HG02588 (cell line): ENCODE results near the gene BTG3.

Experiments
- ATAC-seq: cut with Tn5 transposase; IDR thresholded peaks from one replicate; pipeline ENCODE4 v1.9.1; 2021; ENCODE audit warnings: mild to moderate bottlenecking, moderate library complexity; ENCODE audit not compliant: unreplicated experiment

The BTG3 gene

DNA sequence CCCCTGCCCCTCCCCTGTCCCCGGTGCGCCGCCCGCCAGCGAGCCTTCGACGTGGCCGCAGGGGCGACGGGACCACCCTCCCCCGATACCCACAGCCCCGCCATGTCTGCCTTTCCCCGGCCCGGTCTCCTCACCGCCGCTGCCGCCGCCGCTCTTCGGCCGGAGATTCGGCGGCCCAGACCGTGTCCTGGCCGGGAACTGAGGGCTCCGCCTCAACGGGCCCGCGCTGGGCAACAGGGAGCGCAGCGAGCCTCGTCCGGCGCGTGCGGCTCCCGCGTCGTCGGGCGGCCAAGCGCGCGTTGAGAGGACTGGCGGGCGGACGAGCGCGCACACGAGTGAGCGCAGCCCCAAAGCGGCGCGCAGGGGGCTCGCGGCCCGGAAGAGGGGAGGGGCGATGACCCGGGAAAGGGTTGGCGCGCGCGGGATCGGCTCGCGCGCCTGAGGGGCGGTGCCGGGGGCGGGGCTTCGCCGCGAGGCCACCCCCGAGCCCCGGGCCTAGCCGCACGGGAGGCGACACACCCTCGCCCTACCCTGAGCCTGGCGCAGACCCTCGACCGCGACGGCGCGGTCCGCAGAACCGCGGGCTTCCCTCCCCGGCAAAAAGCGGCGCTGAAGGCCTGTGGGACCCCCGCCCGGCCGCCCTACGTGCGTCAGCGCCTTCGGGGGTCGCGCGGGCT is at the start of gene BTG3:
BTG3 (minus strand) TSS at position 337 of the 677 bp plus-strand sequence. CDS start 3,757 bp downstream, outside the sequence.
- ATAC-seq, result peak; percentile 79

DNA sequence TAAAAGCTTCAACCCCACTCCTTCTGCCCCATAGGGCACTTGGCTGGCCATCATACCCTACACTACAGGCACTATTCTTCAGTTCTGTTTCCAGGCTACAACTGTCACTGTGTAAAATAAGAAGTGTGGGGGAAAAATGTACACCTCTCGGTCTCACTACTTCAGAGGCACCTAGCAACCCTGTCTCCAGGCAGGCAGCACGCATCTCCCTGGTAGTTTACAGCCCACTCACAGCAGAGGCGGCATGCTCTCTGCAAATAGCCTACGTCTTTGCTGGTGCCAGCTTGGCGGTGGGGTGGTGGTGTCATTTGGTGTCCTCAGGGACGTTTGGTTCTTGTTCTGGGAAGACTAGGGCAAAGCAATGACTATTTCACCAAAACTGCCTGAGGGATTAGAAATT is 48.2 kb upstream of the BTG3 start:
- ATAC-seq, result no peak

- ATAC-seq, result no peak
Measured at GRCh38 chr21:17660452-17660851, 47.8 kb upstream of the BTG3 start.

- ATAC-seq, result no peak
Measured at GRCh38 chr21:17658931-17659330, 46.2 kb upstream of the BTG3 start.

GRCh38 chr21:17651526-17651925 is 38.8 kb upstream of the BTG3 start:
- no peak for ATAC-seq

- no peak for ATAC-seq
Measured at GRCh38 chr21:17650292-17650691, 37.6 kb upstream of the BTG3 start.

- no peak for ATAC-seq
Measured at GRCh38 chr21:17646790-17647189, 34.1 kb upstream of the BTG3 start.

- ATAC-seq, result no peak
Measured at GRCh38 chr21:17644186-17644585, 31.5 kb upstream of the BTG3 start.

GRCh38 chr21:17640821-17641220 is 28.1 kb upstream of the BTG3 start:
- no peak for ATAC-seq

DNA sequence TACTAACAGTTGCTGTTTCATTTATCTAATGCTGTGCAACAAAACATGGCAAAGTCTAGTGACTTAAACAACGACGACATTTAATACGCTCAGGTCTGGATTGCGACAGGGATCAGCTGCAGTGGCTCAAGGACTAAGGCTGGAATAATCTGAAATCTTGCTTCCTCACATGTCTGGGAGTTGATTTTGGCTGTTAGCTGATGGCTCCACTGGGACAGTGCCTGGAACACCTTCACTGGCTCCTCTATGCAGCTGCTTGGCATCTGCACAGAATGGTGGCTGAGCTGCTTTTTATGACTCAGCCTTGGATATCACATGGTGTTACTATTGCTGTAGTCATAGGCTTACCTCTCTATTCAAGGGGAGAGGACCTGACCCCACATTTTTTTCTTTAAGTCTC is 24.0 kb upstream of the BTG3 start:
- ATAC-seq, result no peak

DNA sequence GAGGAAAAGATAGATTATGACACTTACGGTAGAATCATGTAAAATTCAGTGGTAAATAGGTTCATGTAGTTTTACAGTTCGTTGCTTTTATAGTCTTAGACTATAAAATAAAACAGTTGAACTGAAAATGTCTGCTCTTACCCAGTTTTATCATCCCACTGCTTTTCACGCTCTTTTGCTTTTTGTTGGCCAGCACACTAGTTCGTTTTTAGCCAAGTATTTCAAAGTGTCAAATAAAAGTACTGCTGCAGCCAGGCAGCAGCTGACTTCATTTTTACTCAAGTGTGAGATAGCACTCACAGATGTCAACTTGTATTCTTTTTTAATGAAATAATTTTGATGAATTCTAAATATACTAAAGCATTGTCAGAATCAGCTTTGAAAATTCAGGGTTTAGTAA is 18.5 kb upstream of the BTG3 start:
- ATAC-seq, result no peak

DNA sequence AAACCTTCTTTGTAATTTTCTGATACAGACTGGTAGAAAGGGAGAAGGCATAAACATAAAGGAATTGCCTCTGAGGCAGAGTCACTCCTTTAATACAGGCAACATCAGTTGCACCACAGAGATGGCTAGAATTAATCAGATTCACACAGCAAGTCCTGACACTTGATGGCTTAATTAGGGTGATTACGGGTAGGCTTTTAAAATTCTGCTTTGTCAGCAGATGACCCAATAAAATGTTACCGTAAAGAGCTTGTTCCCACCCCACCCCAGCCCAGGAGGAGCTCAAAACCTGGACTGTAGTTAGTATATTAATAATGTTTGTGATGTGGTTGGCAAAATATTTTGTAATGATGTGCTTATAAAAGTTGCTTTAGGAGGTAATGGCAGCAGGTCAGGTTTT is 9.3 kb upstream of the BTG3 start:
- no peak for ATAC-seq

DNA sequence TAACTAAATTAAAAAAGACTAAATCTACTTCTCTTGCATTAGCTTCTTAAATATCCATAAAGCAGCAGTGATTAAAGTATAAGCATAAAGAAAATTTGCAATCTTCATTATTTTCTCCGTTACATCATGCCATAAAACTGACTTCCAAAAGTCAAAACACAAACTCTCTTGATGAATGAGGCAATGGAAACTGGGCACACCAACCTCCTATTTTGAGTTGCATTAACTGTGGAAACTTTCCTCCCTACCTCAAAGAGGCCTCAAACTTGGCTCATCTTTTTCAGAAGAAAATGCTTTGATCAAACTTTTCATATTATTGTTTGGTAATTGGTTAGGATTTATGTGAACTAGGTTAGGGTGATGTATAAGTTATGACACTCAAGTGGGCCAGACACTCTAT is 4.1 kb upstream of the BTG3 start:
- no peak for ATAC-seq

- no peak for ATAC-seq
Measured at GRCh38 chr21:17613242-17613676, 558 bp upstream of the BTG3 start.

GRCh38 chr21:17612023-17612564 is 607 bp downstream of the BTG3 start:
- peak; percentile 2 for ATAC-seq

- ATAC-seq, result peak; percentile 61
Measured at GRCh38 chr21:17611414-17612022, 1.2 kb downstream of the BTG3 start.

- no peak for ATAC-seq
Measured at GRCh38 chr21:17610911-17611310, 1.8 kb downstream of the BTG3 start.

DNA sequence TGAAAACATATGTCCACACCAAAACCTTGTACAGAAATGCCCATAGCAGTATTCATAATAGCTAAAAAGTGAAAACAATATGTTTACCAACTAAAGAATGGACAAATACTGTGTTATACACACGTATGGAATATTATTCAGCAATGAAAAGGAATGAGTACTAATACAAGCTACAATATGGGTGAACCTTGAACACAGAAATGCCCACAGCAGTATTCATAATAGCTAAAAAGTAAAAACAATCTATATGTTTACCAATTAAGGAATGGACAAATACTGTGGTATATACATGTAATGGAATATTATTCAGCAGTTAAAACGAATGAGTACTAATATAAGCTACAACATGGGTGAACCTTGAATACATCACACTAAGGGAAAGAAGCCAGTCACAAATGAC is 3.0 kb downstream of the BTG3 start:
- no peak for ATAC-seq

DNA sequence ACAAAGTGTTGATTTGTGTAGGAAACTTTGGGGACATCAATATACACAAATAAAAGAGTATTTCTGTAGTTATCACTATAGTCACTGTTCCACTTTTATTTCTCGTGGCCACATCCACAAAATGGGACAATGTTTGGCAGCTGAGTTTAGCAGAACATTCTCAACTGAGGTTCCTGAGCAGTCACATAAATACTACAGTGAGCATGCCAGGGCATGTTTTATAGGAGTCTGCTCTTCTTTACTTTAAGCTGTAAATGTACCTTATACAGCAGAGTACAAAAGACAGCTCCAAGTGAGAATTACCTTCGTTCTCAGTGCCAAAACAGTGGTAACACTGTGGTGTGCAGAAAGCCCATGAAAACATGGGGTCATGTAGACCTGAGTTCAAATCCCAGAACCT is 5.0 kb downstream of the BTG3 start:
- ATAC-seq, result no peak

DNA sequence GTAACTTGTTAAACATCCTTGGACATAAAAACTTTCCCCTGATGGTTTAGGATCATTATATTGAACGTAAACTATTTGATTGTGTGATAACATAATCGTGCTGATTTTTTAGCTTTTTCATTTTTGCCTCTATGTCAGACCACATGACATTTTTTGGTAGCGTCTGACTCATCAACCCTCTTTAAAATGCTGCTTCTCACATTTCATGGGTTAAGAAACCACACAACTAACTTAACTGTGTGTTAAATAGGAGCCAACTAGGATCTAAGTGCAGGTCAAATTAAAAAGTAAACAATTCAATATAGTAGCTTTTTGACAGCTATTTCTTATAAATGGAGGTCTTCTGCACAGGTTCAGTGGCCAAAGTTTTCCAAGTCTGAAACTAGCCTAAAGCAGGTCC is 9.8 kb downstream of the BTG3 start:
- no peak for ATAC-seq

GRCh38 chr21:17598437-17598836 is 14.3 kb downstream of the BTG3 start:
- peak; percentile 90 for ATAC-seq

DNA sequence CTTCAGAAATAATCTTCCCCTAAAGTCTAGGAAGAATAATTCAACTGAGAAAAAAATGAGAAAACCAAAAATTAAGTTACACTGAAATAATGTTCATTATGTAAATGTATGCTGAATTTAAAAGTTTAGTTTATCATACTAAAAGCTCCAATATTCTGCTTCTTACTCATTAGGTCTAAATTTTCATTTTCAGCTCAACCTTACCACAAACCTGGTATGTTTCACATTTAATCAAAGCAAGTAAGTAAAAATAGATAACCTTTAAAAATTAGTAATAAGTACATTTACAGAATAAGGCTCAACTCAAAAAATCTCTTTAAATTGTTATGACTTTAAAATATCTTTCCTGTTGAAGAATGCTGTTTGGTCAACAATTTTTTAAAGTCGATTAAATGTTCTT is 15.0 kb downstream of the BTG3 start:
- ATAC-seq, result no peak

GRCh38 chr21:17590430-17590829 is 22.3 kb downstream of the BTG3 start:
- no peak for ATAC-seq
